HG03097 (cell line): ENCODE data around the gene AP3S1.
"Not testable (repeated sequence)": the region's sequence is repeated elsewhere in the genome, so short reads cannot be mapped to it uniquely, and the experiment has no call there.

Source experiments
- ATAC-seq: cut with Tn5 transposase; IDR thresholded peaks from one replicate; pipeline ENCODE4 v1.9.1; 2021; ENCODE audit not compliant: unreplicated experiment, low FRiP score

Gene AP3S1

GRCh38 chr5:115820846-115821245, 20.9 kb upstream of the AP3S1 start:
- no peak for ATAC-seq

GRCh38 chr5:115824983-115825382, 16.8 kb upstream of the AP3S1 start:
- not testable (repeated sequence) for ATAC-seq

GRCh38 chr5:115825948-115826347, 15.8 kb upstream of the AP3S1 start:
- ATAC-seq, result no peak

- ATAC-seq, result no peak
Observed at GRCh38 chr5:115829913-115830312, 11.8 kb upstream of the AP3S1 start.

GRCh38 chr5:115831163-115831768, 10.5 kb upstream of the AP3S1 start:
- ATAC-seq, result peak; percentile 67

- no peak for ATAC-seq
Observed at GRCh38 chr5:115835481-115835880, 6.3 kb upstream of the AP3S1 start.

- ATAC-seq, result no peak
Observed at GRCh38 chr5:115838885-115839518, 2.7 kb upstream of the AP3S1 start.

GRCh38 chr5:115840873-115841272, 862 bp upstream of the AP3S1 start:
- ATAC-seq, result no peak

GRCh38 chr5:115842089-115842935, 577 bp downstream of the AP3S1 start:
- peak; percentile 42 for ATAC-seq

GRCh38 chr5:115842952-115843351, 1.2 kb downstream of the AP3S1 start:
- no peak for ATAC-seq

- no peak for ATAC-seq
Observed at GRCh38 chr5:115843444-115844130, 1.9 kb downstream of the AP3S1 start.

GRCh38 chr5:115844321-115844817, 2.6 kb downstream of the AP3S1 start:
- no peak for ATAC-seq

- no peak for ATAC-seq
Observed at GRCh38 chr5:115847290-115847689, 5.6 kb downstream of the AP3S1 start.

- no peak for ATAC-seq
Observed at GRCh38 chr5:115849258-115849798, 7.6 kb downstream of the AP3S1 start.

- no peak for ATAC-seq
Observed at GRCh38 chr5:115850744-115851416, 9.1 kb downstream of the AP3S1 start.

GRCh38 chr5:115854139-115854538, 12.4 kb downstream of the AP3S1 start:
- ATAC-seq, result no peak

- no peak for ATAC-seq
Observed at GRCh38 chr5:115855959-115856358, 14.2 kb downstream of the AP3S1 start.

- ATAC-seq, result no peak
Observed at GRCh38 chr5:115857057-115857479, 15.3 kb downstream of the AP3S1 start.

GRCh38 chr5:115857626-115858349, 16.1 kb downstream of the AP3S1 start:
- ATAC-seq, result no peak
